GM23338 (cell line): ENCODE data around the gene TUB.
A peak's percentile ranks its signal among the peaks of the same experiment; 100 is the strongest.

Experiments used
- CREB1 ChIP-seq: fragments of 250-450 bp; sonication (Bioruptor Pico); IDR thresholded peaks from 2 replicates; pipeline ENCODE4 v1.5.0; 2020; ENCODE audit warnings: low read depth, mild to moderate bottlenecking, moderate library complexity
- EZH2 ChIP-seq: fragments of 200-600 bp; sonication (generic); IDR thresholded peaks from one replicate; pipeline ENCODE4 v1.8.0; 2017; ENCODE audit warnings: antibody characterized with exemption, mild to moderate bottlenecking, low read depth; ENCODE audit not compliant: unreplicated experiment
- EZH2phosphoT487 ChIP-seq: fragments of 200-600 bp; sonication (generic); IDR thresholded peaks from one replicate; pipeline ENCODE4 v1.8.1; 2018; ENCODE audit warnings: antibody characterized with exemption; ENCODE audit not compliant: unreplicated experiment
- JUNB ChIP-seq: IDR thresholded peaks from one replicate; pipeline ENCODE4 v1.6.1; 2016; ENCODE audit warnings: antibody characterized with exemption; ENCODE audit not compliant: unreplicated experiment
- NANOG ChIP-seq: IDR thresholded peaks from 2 replicates; pipeline ENCODE4 v1.6.1; 2016; ENCODE audit warnings: antibody characterized with exemption, borderline replicate concordance
- POLR2AphosphoS5 ChIP-seq: IDR thresholded peaks from 2 replicates; pipeline ENCODE4 v1.6.1; 2016; ENCODE audit warnings: antibody characterized with exemption, low read depth
- ZNF331 ChIP-seq: fragments of 250-450 bp; sonication (Bioruptor Pico); IDR thresholded peaks from 2 replicates; pipeline ENCODE4 v1.5.0; 2020; ENCODE audit warnings: low read depth, mild to moderate bottlenecking, moderate library complexity
- TF ChIP-seq, protein P1 (sequence below), 2 experiments: fragments of 200-600 bp in 1 of 2; sonication (generic) in 1 of 2; conservative IDR thresholded peaks; 2 replicates each; pipeline versions ENCODE4 v1.5.1 to v1.6.1; 2016 to 2017; ENCODE audit warnings: antibody characterized with exemption in 2 of 2, low read depth in 2 of 2, mild to moderate bottlenecking in 2 of 2, moderate library complexity in 1 of 2
- TF ChIP-seq, protein P2 (sequence below): IDR thresholded peaks from one replicate; pipeline ENCODE4 v1.6.1; 2018; ENCODE audit warnings: antibody characterized with exemption; ENCODE audit not compliant: unreplicated experiment
- TF ChIP-seq, protein P3 (sequence below): IDR thresholded peaks from 2 replicates; pipeline ENCODE4 v1.6.1; 2016; ENCODE audit warnings: antibody characterized with exemption
- TF ChIP-seq, protein P4 (sequence below): fragments of 250-450 bp; sonication (Bioruptor Pico); IDR thresholded peaks from 2 replicates; pipeline ENCODE4 v1.5.0; 2020; ENCODE audit warnings: mild to moderate bottlenecking, moderate library complexity

DNA sequence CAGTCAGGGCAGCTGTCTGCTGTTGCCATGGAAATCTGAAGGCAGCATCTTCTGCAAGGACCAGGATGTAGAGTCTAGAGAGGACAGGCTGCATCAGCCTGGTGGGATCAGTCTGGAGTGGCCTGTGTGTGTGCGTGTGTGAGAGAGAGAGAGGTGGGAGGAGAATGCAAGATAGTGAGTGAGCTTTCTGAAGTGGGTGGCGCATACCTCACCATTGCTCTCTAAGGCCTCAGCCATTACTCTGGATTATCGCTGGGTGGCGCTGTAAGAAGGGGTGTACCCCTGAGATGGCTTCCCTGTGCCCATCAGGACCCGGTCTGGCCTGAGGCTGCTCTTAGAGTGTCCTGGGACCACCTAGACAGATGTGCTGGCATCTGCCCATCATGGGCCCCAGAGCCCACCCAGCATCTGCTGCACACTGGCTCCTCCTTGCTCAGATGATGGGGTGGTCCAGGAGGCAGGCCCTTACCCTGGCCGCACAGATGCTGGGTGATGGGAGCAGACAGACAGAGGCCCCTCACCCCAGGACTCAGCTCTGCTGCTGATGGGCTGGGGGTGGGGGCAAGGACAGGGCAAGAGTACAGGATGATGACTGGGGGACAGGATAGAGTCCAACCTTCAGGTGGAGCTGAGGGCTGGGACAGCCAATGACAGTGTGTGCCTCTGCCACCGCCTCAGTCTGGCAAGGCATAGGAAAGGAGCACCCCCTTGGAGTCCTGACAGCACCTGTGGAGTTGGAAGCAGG, 25.7 kb upstream of the TUB start:
- TF ChIP-seq, protein P1, sequence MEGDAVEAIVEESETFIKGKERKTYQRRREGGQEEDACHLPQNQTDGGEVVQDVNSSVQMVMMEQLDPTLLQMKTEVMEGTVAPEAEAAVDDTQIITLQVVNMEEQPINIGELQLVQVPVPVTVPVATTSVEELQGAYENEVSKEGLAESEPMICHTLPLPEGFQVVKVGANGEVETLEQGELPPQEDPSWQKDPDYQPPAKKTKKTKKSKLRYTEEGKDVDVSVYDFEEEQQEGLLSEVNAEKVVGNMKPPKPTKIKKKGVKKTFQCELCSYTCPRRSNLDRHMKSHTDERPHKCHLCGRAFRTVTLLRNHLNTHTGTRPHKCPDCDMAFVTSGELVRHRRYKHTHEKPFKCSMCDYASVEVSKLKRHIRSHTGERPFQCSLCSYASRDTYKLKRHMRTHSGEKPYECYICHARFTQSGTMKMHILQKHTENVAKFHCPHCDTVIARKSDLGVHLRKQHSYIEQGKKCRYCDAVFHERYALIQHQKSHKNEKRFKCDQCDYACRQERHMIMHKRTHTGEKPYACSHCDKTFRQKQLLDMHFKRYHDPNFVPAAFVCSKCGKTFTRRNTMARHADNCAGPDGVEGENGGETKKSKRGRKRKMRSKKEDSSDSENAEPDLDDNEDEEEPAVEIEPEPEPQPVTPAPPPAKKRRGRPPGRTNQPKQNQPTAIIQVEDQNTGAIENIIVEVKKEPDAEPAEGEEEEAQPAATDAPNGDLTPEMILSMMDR (conservative IDR thresholded peaks at IDR 0.05; ENCODE audit: low read depth in 2 of 2): peak; percentile 70 to 91
- TF ChIP-seq EZH2: no peak
- no peak for TF ChIP-seq CREB1 (CRISPR knock-in tag)
- TF ChIP-seq, protein P2, sequence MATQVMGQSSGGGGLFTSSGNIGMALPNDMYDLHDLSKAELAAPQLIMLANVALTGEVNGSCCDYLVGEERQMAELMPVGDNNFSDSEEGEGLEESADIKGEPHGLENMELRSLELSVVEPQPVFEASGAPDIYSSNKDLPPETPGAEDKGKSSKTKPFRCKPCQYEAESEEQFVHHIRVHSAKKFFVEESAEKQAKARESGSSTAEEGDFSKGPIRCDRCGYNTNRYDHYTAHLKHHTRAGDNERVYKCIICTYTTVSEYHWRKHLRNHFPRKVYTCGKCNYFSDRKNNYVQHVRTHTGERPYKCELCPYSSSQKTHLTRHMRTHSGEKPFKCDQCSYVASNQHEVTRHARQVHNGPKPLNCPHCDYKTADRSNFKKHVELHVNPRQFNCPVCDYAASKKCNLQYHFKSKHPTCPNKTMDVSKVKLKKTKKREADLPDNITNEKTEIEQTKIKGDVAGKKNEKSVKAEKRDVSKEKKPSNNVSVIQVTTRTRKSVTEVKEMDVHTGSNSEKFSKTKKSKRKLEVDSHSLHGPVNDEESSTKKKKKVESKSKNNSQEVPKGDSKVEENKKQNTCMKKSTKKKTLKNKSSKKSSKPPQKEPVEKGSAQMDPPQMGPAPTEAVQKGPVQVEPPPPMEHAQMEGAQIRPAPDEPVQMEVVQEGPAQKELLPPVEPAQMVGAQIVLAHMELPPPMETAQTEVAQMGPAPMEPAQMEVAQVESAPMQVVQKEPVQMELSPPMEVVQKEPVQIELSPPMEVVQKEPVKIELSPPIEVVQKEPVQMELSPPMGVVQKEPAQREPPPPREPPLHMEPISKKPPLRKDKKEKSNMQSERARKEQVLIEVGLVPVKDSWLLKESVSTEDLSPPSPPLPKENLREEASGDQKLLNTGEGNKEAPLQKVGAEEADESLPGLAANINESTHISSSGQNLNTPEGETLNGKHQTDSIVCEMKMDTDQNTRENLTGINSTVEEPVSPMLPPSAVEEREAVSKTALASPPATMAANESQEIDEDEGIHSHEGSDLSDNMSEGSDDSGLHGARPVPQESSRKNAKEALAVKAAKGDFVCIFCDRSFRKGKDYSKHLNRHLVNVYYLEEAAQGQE: no peak
- TF ChIP-seq, protein P3, sequence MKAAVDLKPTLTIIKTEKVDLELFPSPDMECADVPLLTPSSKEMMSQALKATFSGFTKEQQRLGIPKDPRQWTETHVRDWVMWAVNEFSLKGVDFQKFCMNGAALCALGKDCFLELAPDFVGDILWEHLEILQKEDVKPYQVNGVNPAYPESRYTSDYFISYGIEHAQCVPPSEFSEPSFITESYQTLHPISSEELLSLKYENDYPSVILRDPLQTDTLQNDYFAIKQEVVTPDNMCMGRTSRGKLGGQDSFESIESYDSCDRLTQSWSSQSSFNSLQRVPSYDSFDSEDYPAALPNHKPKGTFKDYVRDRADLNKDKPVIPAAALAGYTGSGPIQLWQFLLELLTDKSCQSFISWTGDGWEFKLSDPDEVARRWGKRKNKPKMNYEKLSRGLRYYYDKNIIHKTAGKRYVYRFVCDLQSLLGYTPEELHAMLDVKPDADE: no peak
- TF ChIP-seq POLR2AphosphoS5: no peak
- no peak for TF ChIP-seq EZH2phosphoT487
- TF ChIP-seq NANOG: no peak
- no peak for TF ChIP-seq JUNB
- no peak for TF ChIP-seq ZNF331 (CRISPR knock-in tag)
- TF ChIP-seq, protein P4, sequence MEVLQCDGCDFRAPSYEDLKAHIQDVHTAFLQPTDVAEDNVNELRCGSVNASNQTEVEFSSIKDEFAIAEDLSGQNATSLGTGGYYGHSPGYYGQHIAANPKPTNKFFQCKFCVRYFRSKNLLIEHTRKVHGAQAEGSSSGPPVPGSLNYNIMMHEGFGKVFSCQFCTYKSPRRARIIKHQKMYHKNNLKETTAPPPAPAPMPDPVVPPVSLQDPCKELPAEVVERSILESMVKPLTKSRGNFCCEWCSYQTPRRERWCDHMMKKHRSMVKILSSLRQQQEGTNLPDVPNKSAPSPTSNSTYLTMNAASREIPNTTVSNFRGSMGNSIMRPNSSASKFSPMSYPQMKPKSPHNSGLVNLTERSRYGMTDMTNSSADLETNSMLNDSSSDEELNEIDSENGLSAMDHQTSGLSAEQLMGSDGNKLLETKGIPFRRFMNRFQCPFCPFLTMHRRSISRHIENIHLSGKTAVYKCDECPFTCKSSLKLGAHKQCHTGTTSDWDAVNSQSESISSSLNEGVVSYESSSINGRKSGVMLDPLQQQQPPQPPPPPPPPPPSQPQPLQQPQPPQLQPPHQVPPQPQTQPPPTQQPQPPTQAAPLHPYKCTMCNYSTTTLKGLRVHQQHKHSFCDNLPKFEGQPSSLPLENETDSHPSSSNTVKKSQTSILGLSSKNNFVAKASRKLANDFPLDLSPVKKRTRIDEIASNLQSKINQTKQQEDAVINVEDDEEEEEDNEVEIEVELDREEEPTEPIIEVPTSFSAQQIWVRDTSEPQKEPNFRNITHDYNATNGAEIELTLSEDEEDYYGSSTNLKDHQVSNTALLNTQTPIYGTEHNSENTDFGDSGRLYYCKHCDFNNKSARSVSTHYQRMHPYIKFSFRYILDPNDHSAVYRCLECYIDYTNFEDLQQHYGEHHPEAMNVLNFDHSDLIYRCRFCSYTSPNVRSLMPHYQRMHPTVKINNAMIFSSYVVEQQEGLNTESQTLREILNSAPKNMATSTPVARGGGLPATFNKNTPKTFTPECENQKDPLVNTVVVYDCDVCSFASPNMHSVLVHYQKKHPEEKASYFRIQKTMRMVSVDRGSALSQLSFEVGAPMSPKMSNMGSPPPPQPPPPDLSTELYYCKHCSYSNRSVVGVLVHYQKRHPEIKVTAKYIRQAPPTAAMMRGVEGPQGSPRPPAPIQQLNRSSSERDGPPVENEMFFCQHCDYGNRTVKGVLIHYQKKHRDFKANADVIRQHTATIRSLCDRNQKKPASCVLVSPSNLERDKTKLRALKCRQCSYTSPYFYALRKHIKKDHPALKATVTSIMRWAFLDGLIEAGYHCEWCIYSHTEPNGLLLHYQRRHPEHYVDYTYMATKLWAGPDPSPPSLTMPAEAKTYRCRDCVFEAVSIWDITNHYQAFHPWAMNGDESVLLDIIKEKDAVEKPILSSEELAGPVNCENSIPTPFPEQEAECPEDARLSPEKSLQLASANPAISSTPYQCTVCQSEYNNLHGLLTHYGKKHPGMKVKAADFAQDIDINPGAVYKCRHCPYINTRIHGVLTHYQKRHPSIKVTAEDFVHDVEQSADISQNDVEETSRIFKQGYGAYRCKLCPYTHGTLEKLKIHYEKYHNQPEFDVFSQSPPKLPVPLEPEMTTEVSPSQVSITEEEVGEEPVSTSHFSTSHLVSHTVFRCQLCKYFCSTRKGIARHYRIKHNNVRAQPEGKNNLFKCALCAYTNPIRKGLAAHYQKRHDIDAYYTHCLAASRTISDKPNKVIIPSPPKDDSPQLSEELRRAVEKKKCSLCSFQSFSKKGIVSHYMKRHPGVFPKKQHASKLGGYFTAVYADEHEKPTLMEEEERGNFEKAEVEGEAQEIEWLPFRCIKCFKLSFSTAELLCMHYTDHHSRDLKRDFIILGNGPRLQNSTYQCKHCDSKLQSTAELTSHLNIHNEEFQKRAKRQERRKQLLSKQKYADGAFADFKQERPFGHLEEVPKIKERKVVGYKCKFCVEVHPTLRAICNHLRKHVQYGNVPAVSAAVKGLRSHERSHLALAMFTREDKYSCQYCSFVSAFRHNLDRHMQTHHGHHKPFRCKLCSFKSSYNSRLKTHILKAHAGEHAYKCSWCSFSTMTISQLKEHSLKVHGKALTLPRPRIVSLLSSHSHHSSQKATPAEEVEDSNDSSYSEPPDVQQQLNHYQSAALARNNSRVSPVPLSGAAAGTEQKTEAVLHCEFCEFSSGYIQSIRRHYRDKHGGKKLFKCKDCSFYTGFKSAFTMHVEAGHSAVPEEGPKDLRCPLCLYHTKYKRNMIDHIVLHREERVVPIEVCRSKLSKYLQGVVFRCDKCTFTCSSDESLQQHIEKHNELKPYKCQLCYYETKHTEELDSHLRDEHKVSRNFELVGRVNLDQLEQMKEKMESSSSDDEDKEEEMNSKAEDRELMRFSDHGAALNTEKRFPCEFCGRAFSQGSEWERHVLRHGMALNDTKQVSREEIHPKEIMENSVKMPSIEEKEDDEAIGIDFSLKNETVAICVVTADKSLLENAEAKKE (CRISPR knock-in tag): no peak
